ENCODE results near the gene CDH4. TPM values are rescaled to one million over a fixed set of nuclear protein-coding genes. Genes with fewer than 3 reads are reported as not detected.

The CDH4 gene
- total RNA-seq, 2 donors from 2014 or later: 0.05 to 2.2 TPM

DNA sequence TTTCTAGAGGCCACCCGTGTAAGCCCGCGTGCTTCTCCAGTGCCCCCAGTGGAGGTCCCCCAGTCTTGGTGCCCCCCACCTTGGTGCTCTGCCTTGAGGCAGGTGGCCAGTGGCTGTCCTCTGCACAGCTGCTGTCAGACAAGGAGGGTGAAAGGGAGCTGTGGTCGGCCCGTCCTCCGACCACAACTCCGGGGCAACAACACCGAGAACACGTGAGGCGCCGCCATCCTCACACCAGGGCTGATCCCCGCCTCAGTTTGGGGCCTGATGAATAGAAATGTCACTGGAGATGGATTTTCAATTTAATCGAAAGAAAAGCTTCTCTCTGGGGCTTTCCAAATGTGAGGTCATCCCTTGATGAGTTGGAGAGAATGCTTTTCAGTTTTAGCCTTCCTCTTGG is 304.6 kb downstream of the CDH4 start:
- intact Hi-C loops (cut with DNase I): no loop called here
- TF ChIP-seq POLR2A (IDR thresholded peaks at IDR 0.05) (no peak), POLR2AphosphoS5 (IDR thresholded peaks at IDR 0.05) (no peak)
- TF ChIP-seq, protein P1, sequence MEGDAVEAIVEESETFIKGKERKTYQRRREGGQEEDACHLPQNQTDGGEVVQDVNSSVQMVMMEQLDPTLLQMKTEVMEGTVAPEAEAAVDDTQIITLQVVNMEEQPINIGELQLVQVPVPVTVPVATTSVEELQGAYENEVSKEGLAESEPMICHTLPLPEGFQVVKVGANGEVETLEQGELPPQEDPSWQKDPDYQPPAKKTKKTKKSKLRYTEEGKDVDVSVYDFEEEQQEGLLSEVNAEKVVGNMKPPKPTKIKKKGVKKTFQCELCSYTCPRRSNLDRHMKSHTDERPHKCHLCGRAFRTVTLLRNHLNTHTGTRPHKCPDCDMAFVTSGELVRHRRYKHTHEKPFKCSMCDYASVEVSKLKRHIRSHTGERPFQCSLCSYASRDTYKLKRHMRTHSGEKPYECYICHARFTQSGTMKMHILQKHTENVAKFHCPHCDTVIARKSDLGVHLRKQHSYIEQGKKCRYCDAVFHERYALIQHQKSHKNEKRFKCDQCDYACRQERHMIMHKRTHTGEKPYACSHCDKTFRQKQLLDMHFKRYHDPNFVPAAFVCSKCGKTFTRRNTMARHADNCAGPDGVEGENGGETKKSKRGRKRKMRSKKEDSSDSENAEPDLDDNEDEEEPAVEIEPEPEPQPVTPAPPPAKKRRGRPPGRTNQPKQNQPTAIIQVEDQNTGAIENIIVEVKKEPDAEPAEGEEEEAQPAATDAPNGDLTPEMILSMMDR (IDR thresholded peaks at IDR 0.05): no peak
- Histone ChIP-seq H3K4me3 (no peak overlapping the region), H3K4me1 (replicated peaks) (no peaks in the 10 kb centered on the region), H3K9me3 (no peaks in the 10 kb centered on the region), H3K36me3 (no peaks in the 10 kb centered on the region), H3K27ac (no peak overlapping the region), H3K27me3 (replicated peaks; ENCODE audit: insufficient read depth) (peaks cover 3% of the 10 kb centered on the region)
- 94% methylated on average over 13 of the region's 13 CpGs for WGBS
- DNase-seq (ENCODE audit: low spot score): no peak

DNA sequence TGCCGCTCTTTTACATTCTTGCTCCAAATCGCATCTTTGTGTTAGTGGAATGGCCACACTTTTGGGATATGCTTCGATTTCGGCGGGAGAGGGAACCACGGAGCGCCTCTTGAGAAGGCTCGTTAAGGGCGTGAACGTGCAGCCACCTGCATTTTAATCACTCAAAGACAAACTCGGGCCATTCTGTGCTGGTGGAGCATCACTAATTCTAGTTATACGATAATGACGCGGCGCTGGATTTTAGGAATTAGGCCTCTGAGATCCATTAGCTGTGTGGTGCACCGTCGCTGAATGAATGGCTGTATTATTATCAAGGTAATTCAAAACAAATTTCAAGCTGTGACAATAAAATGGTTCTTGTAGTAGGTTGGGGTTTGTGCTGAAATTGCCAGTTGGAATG is 305.6 kb downstream of the CDH4 start:
- Histone ChIP-seq H3K4me3 (no peak overlapping the region), H3K36me3 (no peaks in the 10 kb centered on the region), H3K27me3 (replicated peaks; ENCODE audit: insufficient read depth) (peaks cover 3% of the 10 kb centered on the region), H3K9me3 (no peaks in the 10 kb centered on the region), H3K4me1 (replicated peaks) (no peaks in the 10 kb centered on the region), H3K27ac (no peak overlapping the region)
- WGBS: 85% methylated on average over 17 of the region's 17 CpGs
- DNase-seq (ENCODE audit: low spot score): no peak
- TF ChIP-seq POLR2AphosphoS5 (IDR thresholded peaks at IDR 0.05) (no peak), POLR2A (IDR thresholded peaks at IDR 0.05) (no peak)
- TF ChIP-seq, protein P1 (IDR thresholded peaks at IDR 0.05): no peak
- intact Hi-C loops (cut with DNase I): no loop called here

DNA sequence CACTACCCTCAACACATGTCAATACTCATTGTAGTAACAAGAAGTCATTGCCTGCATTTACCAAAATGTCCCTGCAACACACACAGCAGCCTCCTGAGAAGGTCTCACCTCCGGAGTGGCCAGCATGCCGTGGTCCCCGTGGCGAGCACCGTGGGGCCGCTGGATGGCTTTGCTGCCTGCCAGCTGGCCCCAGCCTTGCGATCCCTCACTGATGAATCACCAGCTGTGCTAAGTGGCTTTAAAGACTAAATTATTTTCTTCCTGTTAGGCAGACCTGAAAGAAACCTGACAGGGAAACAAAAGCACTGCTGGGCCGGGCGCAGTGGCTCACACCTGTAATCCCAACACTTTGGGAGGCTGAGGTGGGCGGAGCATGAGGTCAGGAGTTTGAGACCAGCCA is 306.7 kb downstream of the CDH4 start:
- no peak for DNase-seq (ENCODE audit: low spot score)
- TF ChIP-seq POLR2A (IDR thresholded peaks at IDR 0.05) (no peak), POLR2AphosphoS5 (IDR thresholded peaks at IDR 0.05) (no peak)
- TF ChIP-seq, protein P1 (IDR thresholded peaks at IDR 0.05): no peak
- H3K36me3 ChIP-seq: no peaks in the 10 kb centered on the region
- intact Hi-C loops (cut with DNase I): no loop called here
- 69% methylated on average over 10 of the region's 10 CpGs for WGBS
- no peak overlapping the region for H3K27ac ChIP-seq
- no peak overlapping the region for H3K4me3 ChIP-seq
- H3K9me3 ChIP-seq: no peaks in the 10 kb centered on the region
- peaks cover 3% of the 10 kb centered on the region for H3K27me3 ChIP-seq (replicated peaks; ENCODE audit: insufficient read depth)
- H3K4me1 ChIP-seq (replicated peaks): no peaks in the 10 kb centered on the region

DNA sequence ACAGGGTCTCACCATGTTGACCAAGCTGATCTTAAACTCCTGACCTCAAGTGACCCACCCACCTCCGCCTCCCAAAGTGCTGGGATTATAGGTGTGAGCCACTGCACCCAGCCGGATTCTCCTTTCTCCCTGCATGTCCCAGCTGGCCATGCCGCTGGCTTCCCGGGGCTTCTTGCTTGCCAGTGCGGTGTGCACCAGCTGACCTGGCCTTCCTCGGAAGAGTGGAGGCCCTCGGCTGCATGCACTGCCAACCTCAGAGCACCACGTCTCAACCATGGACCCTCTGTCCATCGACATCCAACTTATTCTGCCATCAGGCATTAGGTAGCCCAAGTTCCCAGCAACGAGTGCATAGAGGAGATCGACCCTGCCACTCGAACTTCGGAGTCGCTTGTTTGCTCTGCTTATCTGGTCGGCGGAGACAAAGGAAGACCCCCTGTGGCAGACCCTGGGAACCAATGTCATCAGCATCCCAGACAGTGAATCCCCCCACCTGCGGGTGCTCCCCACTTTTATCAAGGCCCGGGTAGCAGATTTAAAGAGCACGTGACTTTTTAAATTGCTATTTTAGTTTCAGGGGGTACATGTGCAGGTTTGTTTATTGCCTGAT is 307.8 kb downstream of the CDH4 start:
- DNase-seq (ENCODE audit: low spot score): no peak
- H3K36me3 ChIP-seq: no peaks in the 10 kb centered on the region
- WGBS: 61% methylated on average over 19 of the region's 19 CpGs
- no peak overlapping the region for H3K27ac ChIP-seq
- H3K9me3 ChIP-seq: no peaks in the 10 kb centered on the region
- no peak for TF ChIP-seq POLR2A (IDR thresholded peaks at IDR 0.05)
- H3K27me3 ChIP-seq (replicated peaks; ENCODE audit: insufficient read depth): peaks cover 3% of the 10 kb centered on the region
- intact Hi-C loops (cut with DNase I): no loop called here
- no peak overlapping the region for H3K4me3 ChIP-seq
- no peaks in the 10 kb centered on the region for H3K4me1 ChIP-seq (replicated peaks)

DNA sequence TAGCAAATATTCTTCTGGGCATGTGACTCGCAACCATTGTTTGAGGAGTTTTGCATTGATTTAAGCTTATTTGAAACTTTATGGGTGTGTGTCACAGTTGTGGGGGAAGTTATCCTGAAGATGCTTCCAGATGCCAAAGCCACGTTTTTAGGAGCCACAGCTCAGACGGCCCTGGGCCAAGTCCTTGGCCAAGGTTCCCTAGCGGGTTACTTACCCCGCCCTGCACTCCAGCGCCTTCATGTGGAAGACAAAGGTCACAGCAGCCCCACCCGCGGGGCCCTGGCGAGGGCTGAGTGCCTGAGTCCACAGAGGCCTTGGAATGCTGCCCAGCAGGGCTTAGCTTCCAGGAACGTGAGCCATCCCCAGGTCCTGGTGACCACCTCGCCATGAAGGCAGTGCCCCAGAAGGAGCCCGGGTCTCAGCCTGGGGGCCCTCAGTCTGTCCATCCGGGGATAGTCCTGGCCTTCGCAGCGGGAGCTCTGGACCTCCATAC is 308.3 kb downstream of the CDH4 start:
- DNase-seq (ENCODE audit: low spot score): no peak
- TF ChIP-seq, protein P1 (IDR thresholded peaks at IDR 0.05): no peak
- TF ChIP-seq POLR2AphosphoS5 (IDR thresholded peaks at IDR 0.05) (no peak), POLR2A (IDR thresholded peaks at IDR 0.05) (no peak)

More for the DNA sequence above, 308.3 kb downstream of the CDH4 start:
- no peaks in the 10 kb centered on the region for H3K9me3 ChIP-seq
- no peaks in the 10 kb centered on the region for H3K36me3 ChIP-seq
- no peak overlapping the region for H3K4me3 ChIP-seq
- no peaks in the 10 kb centered on the region for H3K4me1 ChIP-seq (replicated peaks)
- no peak overlapping the region for H3K27ac ChIP-seq
- 55% methylated on average over 13 of the region's 15 CpGs for WGBS
- intact Hi-C loops (cut with DNase I): no loop called here
- H3K27me3 ChIP-seq (replicated peaks; ENCODE audit: insufficient read depth): peaks cover 3% of the 10 kb centered on the region

All from prostate gland (tissue), 2 donors.